Endodermal cell (in vitro differentiated cells): ENCODE data around the gene JPT2. TPM values are rescaled to one million over a fixed set of nuclear protein-coding genes. Genes with fewer than 3 reads are reported as not detected.
A peak's percentile ranks its signal among the peaks of the same experiment; 100 is the strongest.

Experiments used
- DNase-seq: peaks from one replicate; pipeline ENCODE4 v3.0.0-alpha.2; 2017
- H3K27ac ChIP-seq: 2 replicates; pipeline ENCODE4 v1.5.1; 2013; ENCODE audit warnings: mild to moderate bottlenecking, low read depth, low read length, moderate library complexity
- H3K27me3 ChIP-seq: 2 replicates; pipeline ENCODE4 v1.6.1; 2013; ENCODE audit warnings: mild to moderate bottlenecking, low read length, moderate library complexity; ENCODE audit not compliant: insufficient read depth, control insufficient read depth, poor library complexity, severe bottlenecking
- H3K36me3 ChIP-seq: 2 replicates; pipeline ENCODE4 v1.7.0; 2013; ENCODE audit warnings: mild to moderate bottlenecking, low read length, moderate library complexity; ENCODE audit not compliant: control insufficient read depth, insufficient read depth
- H3K4me1 ChIP-seq: one replicate; pipeline ENCODE4 v1.7.0; 2013; ENCODE audit warnings: low read length; ENCODE audit not compliant: control insufficient read depth, insufficient read depth
- H3K4me3 ChIP-seq: 2 replicates; pipeline ENCODE4 v1.5.1; 2013; ENCODE audit warnings: mild to moderate bottlenecking, low read length, moderate library complexity
- H3K9ac ChIP-seq: 2 replicates; pipeline ENCODE4 v1.6.1; 2013; ENCODE audit warnings: mild to moderate bottlenecking, low read length, moderate library complexity; ENCODE audit not compliant: poor library complexity, severe bottlenecking; ENCODE audit errors: extremely low read depth
- H3K9me3 ChIP-seq: 2 replicates; pipeline ENCODE4 v1.6.1; 2013; ENCODE audit warnings: mild to moderate bottlenecking, low read length, moderate library complexity; ENCODE audit not compliant: control insufficient read depth
- H3K27ac Mint-ChIP-seq: 2 replicates; pipeline ENCODE4 v1.8.0; 2020; ENCODE audit warnings: mixed read lengths
- H3K27me3 Mint-ChIP-seq: 2 replicates; pipeline ENCODE4 v1.8.0; 2021; ENCODE audit warnings: mild to moderate bottlenecking, mixed read lengths; ENCODE audit not compliant: insufficient read depth
- H3K36me3 Mint-ChIP-seq: 2 replicates; pipeline ENCODE4 v1.8.0; 2020; ENCODE audit warnings: low read depth, mixed read lengths
- H3K4me1 Mint-ChIP-seq: 2 replicates; pipeline ENCODE4 v1.8.0; 2020; ENCODE audit warnings: mixed read lengths
- H3K4me3 Mint-ChIP-seq: 2 replicates; pipeline ENCODE4 v1.8.0; 2020; ENCODE audit warnings: mild to moderate bottlenecking, moderate library complexity, mixed read lengths
- H3K9me3 Mint-ChIP-seq: 2 replicates; pipeline ENCODE4 v1.8.0; 2020; ENCODE audit warnings: mild to moderate bottlenecking, mixed read lengths
- WGBS, 2 experiments: methylation state at CpG; one replicate each; pipeline versions ENCODE4 v1.1.5 to v1.1.7; 2013; ENCODE audit warnings: missing lambda C conversion rate in 2 of 2, mixed read lengths in 1 of 2; ENCODE audit not compliant: insufficient coverage in 1 of 2, insufficient read length in 1 of 2; 5-methylcytosine and 5-hydroxymethylcytosine counted together
- total RNA-seq, 2 donors: library from RNA; stranded (reverse); fragmentation: NEBNext Ultra II Directional in 1 of 2; extraction: Animal tissue kit (Norgen Biotek cat#: 25700) in 1 of 2; gene quantifications; 2 replicates in 1 of 2; 3 replicates in 1 of 2; pipeline ENCODE4 v1.2.1, GENCODE V29; 2021
- TF ChIP-seq, protein P1 (sequence below): fragments of 200-600 bp; sonication (generic); conservative IDR thresholded peaks from 2 replicates; pipeline ENCODE4 v1.5.0; 2021; ENCODE audit warnings: antibody characterized with exemption, mild to moderate bottlenecking

JPT2 gene
- total RNA-seq, 2 donors from 2014 or later = 161 to 168 TPM

DNA sequence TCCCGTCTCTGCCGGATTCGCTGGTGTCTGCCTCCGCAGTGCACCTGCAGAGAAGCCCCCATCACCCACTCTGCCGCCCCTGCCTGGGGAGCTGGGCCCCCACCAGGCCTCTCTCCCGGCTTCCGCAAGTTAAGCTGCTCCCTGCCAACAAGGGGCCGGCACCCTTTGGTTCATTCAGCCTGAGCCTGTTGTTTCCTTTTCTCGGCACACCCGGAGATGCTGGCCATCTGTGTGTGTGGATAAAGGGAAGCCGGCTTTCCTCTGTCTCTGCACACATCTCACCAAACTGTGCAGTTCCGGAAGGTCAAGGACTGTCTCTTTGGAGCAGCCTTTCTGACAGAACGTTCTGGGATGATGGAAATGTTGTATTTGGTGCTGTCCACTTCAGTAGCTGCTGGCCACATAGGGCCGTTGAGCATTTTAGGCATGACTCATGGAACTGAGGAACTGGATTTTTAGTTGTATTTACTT, 34.7 kb downstream of the JPT2 start:
- Mint-ChIP-seq H3K36me3 (peaks cover 3% of the 10 kb centered on the region), H3K9me3 (no peaks in the 10 kb centered on the region), H3K4me1 (peaks cover 21% of the 10 kb centered on the region), H3K27me3 (no peaks in the 10 kb centered on the region), H3K4me3 (no peak overlapping the region), H3K27ac (no peak overlapping the region)
- H3K4me3 ChIP-seq = no peak overlapping the region
- no peak overlapping the region for H3K27ac ChIP-seq
- no peak for DNase-seq
- H3K9ac ChIP-seq = no peak overlapping the region
- TF ChIP-seq, protein P1, sequence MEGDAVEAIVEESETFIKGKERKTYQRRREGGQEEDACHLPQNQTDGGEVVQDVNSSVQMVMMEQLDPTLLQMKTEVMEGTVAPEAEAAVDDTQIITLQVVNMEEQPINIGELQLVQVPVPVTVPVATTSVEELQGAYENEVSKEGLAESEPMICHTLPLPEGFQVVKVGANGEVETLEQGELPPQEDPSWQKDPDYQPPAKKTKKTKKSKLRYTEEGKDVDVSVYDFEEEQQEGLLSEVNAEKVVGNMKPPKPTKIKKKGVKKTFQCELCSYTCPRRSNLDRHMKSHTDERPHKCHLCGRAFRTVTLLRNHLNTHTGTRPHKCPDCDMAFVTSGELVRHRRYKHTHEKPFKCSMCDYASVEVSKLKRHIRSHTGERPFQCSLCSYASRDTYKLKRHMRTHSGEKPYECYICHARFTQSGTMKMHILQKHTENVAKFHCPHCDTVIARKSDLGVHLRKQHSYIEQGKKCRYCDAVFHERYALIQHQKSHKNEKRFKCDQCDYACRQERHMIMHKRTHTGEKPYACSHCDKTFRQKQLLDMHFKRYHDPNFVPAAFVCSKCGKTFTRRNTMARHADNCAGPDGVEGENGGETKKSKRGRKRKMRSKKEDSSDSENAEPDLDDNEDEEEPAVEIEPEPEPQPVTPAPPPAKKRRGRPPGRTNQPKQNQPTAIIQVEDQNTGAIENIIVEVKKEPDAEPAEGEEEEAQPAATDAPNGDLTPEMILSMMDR = no peak
- peaks cover 10% of the 10 kb centered on the region for H3K36me3 ChIP-seq
- no peaks in the 10 kb centered on the region for H3K27me3 ChIP-seq
- no peaks in the 10 kb centered on the region for H3K9me3 ChIP-seq
- no peaks in the 10 kb centered on the region for H3K4me1 ChIP-seq
- 94% methylated on average over 2 to 14 of the region's 14 CpGs for WGBS, 2 experiments

DNA sequence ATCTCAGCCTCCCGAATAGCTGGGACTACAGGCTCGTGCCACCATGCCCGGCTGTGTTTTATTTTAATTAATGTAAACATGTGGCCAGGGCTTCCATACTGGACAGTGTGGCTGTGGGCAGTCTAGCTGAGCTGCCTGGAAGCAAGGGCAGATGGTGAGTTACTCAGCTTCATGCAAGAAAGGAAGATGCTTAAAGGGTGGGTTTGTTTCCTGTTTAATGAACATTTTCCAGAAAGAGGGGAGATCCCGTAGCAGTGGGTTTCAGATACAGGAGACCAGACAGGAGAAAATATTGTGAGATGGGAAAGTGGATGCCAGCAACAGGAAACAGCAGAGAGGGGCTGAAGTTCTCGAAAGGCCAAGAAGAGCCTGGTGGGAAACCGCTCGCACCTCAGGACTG, 35.3 kb downstream of the JPT2 start:
- Mint-ChIP-seq H3K36me3 (peaks cover 3% of the 10 kb centered on the region), H3K9me3 (no peaks in the 10 kb centered on the region), H3K27ac (no peak overlapping the region), H3K27me3 (no peaks in the 10 kb centered on the region), H3K4me1 (peaks cover 19% of the 10 kb centered on the region), H3K4me3 (no peak overlapping the region)
- WGBS, 2 experiments = 91 to 100% methylated on average over 7 of the region's 7 CpGs
- TF ChIP-seq, protein P1 = no peak
- Histone ChIP-seq H3K36me3 (peaks cover 10% of the 10 kb centered on the region), H3K4me1 (no peaks in the 10 kb centered on the region), H3K9me3 (no peaks in the 10 kb centered on the region), H3K27me3 (no peaks in the 10 kb centered on the region), H3K9ac (no peak overlapping the region), H3K27ac (no peak overlapping the region), H3K4me3 (no peak overlapping the region)
- no peak for DNase-seq

DNA sequence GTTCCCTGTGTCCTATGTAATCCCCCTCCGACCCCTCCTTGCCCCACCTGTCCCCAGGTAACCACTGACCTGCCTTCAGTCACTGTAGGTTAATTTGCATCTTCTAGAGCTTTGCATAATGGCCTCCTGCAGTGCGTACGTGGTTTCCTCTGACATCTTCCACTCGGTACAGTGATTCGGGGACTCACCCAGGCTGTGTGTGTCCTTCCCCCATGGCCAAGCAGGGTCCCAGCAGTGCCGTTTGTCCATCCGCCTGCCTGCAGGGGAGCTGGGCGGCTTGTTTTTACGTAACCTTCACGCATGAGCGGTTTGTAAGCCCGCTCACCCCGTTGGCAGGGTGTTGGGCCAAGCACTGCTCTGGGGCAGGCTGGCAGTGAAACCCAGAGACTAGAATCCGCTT, 35.9 kb downstream of the JPT2 start:
- H3K27ac ChIP-seq = no peak overlapping the region
- Mint-ChIP-seq H3K4me1 (peaks cover 19% of the 10 kb centered on the region), H3K27me3 (no peaks in the 10 kb centered on the region), H3K9me3 (no peaks in the 10 kb centered on the region), H3K36me3 (peaks cover 3% of the 10 kb centered on the region), H3K4me3 (peak overlapping the region; percentile 18), H3K27ac (peak overlapping the region; percentile 88)
- WGBS, 2 experiments = 85 to 87% methylated on average over 14 of the region's 14 CpGs
- no peaks in the 10 kb centered on the region for H3K27me3 ChIP-seq
- no peaks in the 10 kb centered on the region for H3K4me1 ChIP-seq
- no peak overlapping the region for H3K4me3 ChIP-seq
- no peaks in the 10 kb centered on the region for H3K9me3 ChIP-seq
- H3K36me3 ChIP-seq = peaks cover 7% of the 10 kb centered on the region
- TF ChIP-seq, protein P1 = no peak
- no peak overlapping the region for H3K9ac ChIP-seq
- DNase-seq = peak; percentile 73
